NCI-H2107 treated with DMSO at 0.1 percent for 48 hours (cell line): ENCODE measurements around the gene FTSJ1.

ENCODE experiments used
- DNase-seq: peaks from one replicate; lab custom pipeline; 2025; ENCODE audit not compliant: unreplicated experiment; lab: John Stamatoyannopoulos, UW

Gene FTSJ1

GRCh38 chrX:48470110-48470832 is 5.7 kb upstream of the FTSJ1 start, which contains the start of gene SLC38A5:
Gene SLC38A5 (minus strand): TSS chrX:48470260. CDS start chrX:48467924, 2,336 bp downstream.
- no peak for DNase-seq

- DNase-seq: no peak
Measured at GRCh38 chrX:48470833-48471118, 5.2 kb upstream of the FTSJ1 start.

- DNase-seq: no peak
Measured at GRCh38 chrX:48471504-48471903, 4.5 kb upstream of the FTSJ1 start.

- DNase-seq: peak; percentile 11
Measured at GRCh38 chrX:48472225-48472624, 3.8 kb upstream of the FTSJ1 start.

- no peak for DNase-seq
Measured at GRCh38 chrX:48472851-48473703, 2.9 kb upstream of the FTSJ1 start.

- no peak for DNase-seq
Measured at GRCh38 chrX:48473704-48473990, 2.4 kb upstream of the FTSJ1 start.

GRCh38 chrX:48474127-48474526 is 1.9 kb upstream of the FTSJ1 start:
- DNase-seq: no peak

- no peak for DNase-seq
Measured at GRCh38 chrX:48474581-48474980, 1.4 kb upstream of the FTSJ1 start.

- DNase-seq: no peak
Measured at GRCh38 chrX:48475296-48475695, 703 bp upstream of the FTSJ1 start.

GRCh38 chrX:48476919-48477318 is 920 bp downstream of the FTSJ1 start:
- no peak for DNase-seq

- no peak for DNase-seq
Measured at GRCh38 chrX:48477960-48478755, 2.2 kb downstream of the FTSJ1 start.

- no peak for DNase-seq
Measured at GRCh38 chrX:48478806-48479205, 2.8 kb downstream of the FTSJ1 start.

- DNase-seq: no peak
Measured at GRCh38 chrX:48480142-48480541, 4.1 kb downstream of the FTSJ1 start.

- no peak for DNase-seq
Measured at GRCh38 chrX:48480583-48480982, 4.6 kb downstream of the FTSJ1 start.

GRCh38 chrX:48482526-48482925 is 6.5 kb downstream of the FTSJ1 start:
- no peak for DNase-seq

GRCh38 chrX:48487362-48487798 is 11.4 kb downstream of the FTSJ1 start:
- DNase-seq: no peak

- no peak for DNase-seq
Measured at GRCh38 chrX:48488034-48488433, 12.0 kb downstream of the FTSJ1 start.

- DNase-seq: no peak
Measured at GRCh38 chrX:48489296-48489695, 13.3 kb downstream of the FTSJ1 start.

- DNase-seq: no peak
Measured at GRCh38 chrX:48489892-48490291, 13.9 kb downstream of the FTSJ1 start.

GRCh38 chrX:48490661-48491060 is 14.7 kb downstream of the FTSJ1 start:
- no peak for DNase-seq

GRCh38 chrX:48491809-48492208 is 15.8 kb downstream of the FTSJ1 start:
- DNase-seq: no peak
